Measurements from ENCODE around the gene PMVK.

Gene PMVK

GRCh38 chr1:154951901-154952657, 15.6 kb upstream of the PMVK start:
- no peak overlapping the region for H3K4me3 ChIP-seq (ENCODE audit: low read depth, low read length)

GRCh38 chr1:154948079-154948478, 11.6 kb upstream of the PMVK start:
- H3K4me3 ChIP-seq (ENCODE audit: low read depth, low read length): no peak overlapping the region

- H3K4me3 ChIP-seq (ENCODE audit: low read depth, low read length): no peak overlapping the region
These were observed 9.7 kb upstream of the PMVK start for GRCh38 chr1:154945962-154946850.

GRCh38 chr1:154945160-154945961, 8.8 kb upstream of the PMVK start:
- no peak overlapping the region for H3K4me3 ChIP-seq (ENCODE audit: low read depth, low read length)

- no peak overlapping the region for H3K4me3 ChIP-seq (ENCODE audit: low read depth, low read length)
These were observed 8.1 kb upstream of the PMVK start for GRCh38 chr1:154944401-154945159.

- H3K4me3 ChIP-seq (ENCODE audit: low read depth, low read length): no peak overlapping the region
These were observed 7.3 kb upstream of the PMVK start for GRCh38 chr1:154943649-154944400.

GRCh38 chr1:154941333-154942013, 5.0 kb upstream of the PMVK start:
- no peak overlapping the region for H3K4me3 ChIP-seq (ENCODE audit: low read depth, low read length)

- no peak overlapping the region for H3K4me3 ChIP-seq (ENCODE audit: low read depth, low read length)
These were observed 4.2 kb upstream of the PMVK start for GRCh38 chr1:154940651-154941194.

GRCh38 chr1:154940213-154940560, 3.7 kb upstream of the PMVK start:
- no peak overlapping the region for H3K4me3 ChIP-seq (ENCODE audit: low read depth, low read length)

GRCh38 chr1:154938604-154939399, 2.3 kb upstream of the PMVK start:
- no peak overlapping the region for H3K4me3 ChIP-seq (ENCODE audit: low read depth, low read length)

- H3K4me3 ChIP-seq (ENCODE audit: low read depth, low read length): no peak overlapping the region
These were observed 1.5 kb upstream of the PMVK start for GRCh38 chr1:154937988-154938386.

GRCh38 chr1:154937085-154937987, 817 bp upstream of the PMVK start:
- peak overlapping the region; percentile 71 for H3K4me3 ChIP-seq (ENCODE audit: low read depth, low read length)

- peak overlapping the region; percentile 71 for H3K4me3 ChIP-seq (ENCODE audit: low read depth, low read length)
These were observed 567 bp downstream of the PMVK start for GRCh38 chr1:154935749-154936554.

- no peak overlapping the region for H3K4me3 ChIP-seq (ENCODE audit: low read depth, low read length)
These were observed 2.1 kb downstream of the PMVK start for GRCh38 chr1:154934358-154934948.

- no peak overlapping the region for H3K4me3 ChIP-seq (ENCODE audit: low read depth, low read length)
These were observed 4.5 kb downstream of the PMVK start for GRCh38 chr1:154931940-154932487.

GRCh38 chr1:154926201-154926600, 10.3 kb downstream of the PMVK start:
- H3K4me3 ChIP-seq (ENCODE audit: low read depth, low read length): no peak overlapping the region
